ENCODE results near the gene MEIS2.

DNA sequence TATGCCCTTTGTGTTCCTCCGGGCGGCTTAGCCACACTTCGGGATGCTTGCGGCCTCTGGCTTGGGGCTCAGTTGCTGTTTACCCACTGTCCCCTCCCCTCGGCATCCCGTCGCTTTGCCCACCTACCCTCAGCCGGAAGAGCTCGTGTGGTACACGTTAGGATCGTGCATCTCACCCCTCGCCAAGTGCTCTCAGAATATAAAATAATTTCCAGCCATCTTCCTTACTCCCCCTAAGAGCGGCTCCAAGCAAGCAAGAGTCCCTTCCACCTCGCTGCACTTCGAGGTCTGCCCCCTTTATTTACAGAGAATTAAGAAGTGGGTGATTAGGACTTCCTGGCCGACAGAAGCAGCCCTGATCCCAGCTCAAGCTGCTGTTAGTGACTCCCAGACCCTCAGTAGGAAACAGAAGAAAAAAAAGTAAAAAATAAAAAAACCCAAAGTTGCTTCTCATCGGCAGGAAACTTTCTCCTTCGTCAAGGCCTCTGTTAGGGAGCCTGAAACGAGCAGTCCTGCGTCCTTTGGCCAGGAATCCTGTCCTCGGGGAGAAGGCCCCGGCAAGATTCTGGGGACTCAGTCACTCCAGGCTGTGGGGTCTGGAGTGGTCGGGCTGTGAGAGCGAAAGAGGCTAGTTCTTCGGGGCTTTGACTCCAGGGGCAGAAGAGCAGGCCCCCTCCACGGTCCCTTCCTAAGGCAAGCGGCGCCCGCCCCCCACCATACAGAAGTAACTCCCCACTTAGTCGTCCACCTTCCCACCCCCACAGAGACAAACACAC lies 3.0 kb downstream of the MEIS2 start:
- TF ChIP-seq CTCF (IDR thresholded peaks at IDR 0.05): no peak
- TF ChIP-seq POLR2A (IDR thresholded peaks at IDR 0.05): no peak
- no peak for TF ChIP-seq POLR2AphosphoS5 (IDR thresholded peaks at IDR 0.05)
